HG02885 (cell line): ENCODE measurements around the gene FBXO28.

Experiments
- ATAC-seq: cut with Tn5 transposase; IDR thresholded peaks from one replicate; pipeline ENCODE4 v1.9.1; 2021; ENCODE audit warnings: mild to moderate bottlenecking; ENCODE audit not compliant: unreplicated experiment, poor library complexity

The FBXO28 gene

GRCh38 chr1:224149709-224150108 lies 35.8 kb downstream of the FBXO28 start:
- no peak for ATAC-seq

- ATAC-seq, result no peak
These were observed 37.2 kb downstream of the FBXO28 start for GRCh38 chr1:224151117-224151516.

- no peak for ATAC-seq
These were observed 43.4 kb downstream of the FBXO28 start for GRCh38 chr1:224157316-224157715.

- ATAC-seq, result no peak
These were observed 45.6 kb downstream of the FBXO28 start for GRCh38 chr1:224159541-224159940.

- ATAC-seq, result no peak
These were observed 46.3 kb downstream of the FBXO28 start for GRCh38 chr1:224160171-224160682.

- no peak for ATAC-seq
These were observed 48.9 kb downstream of the FBXO28 start for GRCh38 chr1:224162768-224163167.

GRCh38 chr1:224163311-224163710 lies 49.4 kb downstream of the FBXO28 start:
- ATAC-seq, result no peak

GRCh38 chr1:224168859-224169380 lies 55.0 kb downstream of the FBXO28 start:
- peak; percentile 88 for ATAC-seq

GRCh38 chr1:224169718-224170270 lies 55.9 kb downstream of the FBXO28 start:
- ATAC-seq, result no peak

GRCh38 chr1:224170343-224170742 lies 56.4 kb downstream of the FBXO28 start:
- no peak for ATAC-seq

GRCh38 chr1:224170748-224171478 lies 57.0 kb downstream of the FBXO28 start:
- no peak for ATAC-seq

- no peak for ATAC-seq
These were observed 58.3 kb downstream of the FBXO28 start for GRCh38 chr1:224172229-224172628.

- ATAC-seq, result no peak
These were observed 59.6 kb downstream of the FBXO28 start for GRCh38 chr1:224173523-224173922.

- ATAC-seq, result no peak
These were observed 61.7 kb downstream of the FBXO28 start for GRCh38 chr1:224175617-224176016.

GRCh38 chr1:224177356-224177999 lies 63.6 kb downstream of the FBXO28 start:
- ATAC-seq, result no peak

GRCh38 chr1:224178894-224179293 lies 65.0 kb downstream of the FBXO28 start:
- ATAC-seq, result no peak

- no peak for ATAC-seq
These were observed 67.0 kb downstream of the FBXO28 start for GRCh38 chr1:224180783-224181452.

- ATAC-seq, result no peak
These were observed 67.5 kb downstream of the FBXO28 start for GRCh38 chr1:224181453-224181810.

GRCh38 chr1:224182057-224182865 lies 68.3 kb downstream of the FBXO28 start:
- peak; percentile 43 for ATAC-seq
